HEK293T (cell line): ENCODE measurements around the gene EHBP1L1.

Experiments
- CTCF ChIA-PET: fragments of 350-600 bp; formaldehyde crosslinking; extraction: SDS; loops from one replicate; lab custom pipeline; 2021; ENCODE audit warnings: antibody characterized with exemption, inconsistent platforms; lab: Yijun Ruan, JAX
- POLR2A ChIA-PET: fragments of 350-600 bp; formaldehyde crosslinking; extraction: SDS; loops from one replicate; lab custom pipeline; 2020; ENCODE audit warnings: antibody characterized with exemption, inconsistent platforms; lab: Yijun Ruan, JAX
- DNase-seq: peaks from one replicate; pipeline ENCODE4 v3.0.0; 2012; ENCODE audit warnings: mixed read lengths; ENCODE audit errors: extremely low spot score
- ARNT ChIP-seq: fragments of 450-650 bp; IDR thresholded peaks from 2 replicates; pipeline ENCODE4 v1.6.1; 2017; ENCODE audit warnings: mild to moderate bottlenecking
- BHLHE40 ChIP-seq: fragments of 450-650 bp; IDR thresholded peaks from 2 replicates; pipeline ENCODE4 v1.6.1; 2016; ENCODE audit warnings: mild to moderate bottlenecking, moderate library complexity, borderline replicate concordance
- CTBP1 ChIP-seq: fragments of 450-650 bp; IDR thresholded peaks from 2 replicates; pipeline ENCODE4 v1.6.1; 2016; ENCODE audit warnings: borderline replicate concordance
- ELF4 ChIP-seq: fragments of 450-650 bp; IDR thresholded peaks from 2 replicates; pipeline ENCODE4 v1.6.1; 2017; ENCODE audit warnings: antibody characterized with exemption
- FOXA1 ChIP-seq: fragments of 450-650 bp; IDR thresholded peaks from 2 replicates; pipeline ENCODE4 v1.6.1; 2016; ENCODE audit warnings: mild to moderate bottlenecking
- FOXK2 ChIP-seq: fragments of 450-650 bp; IDR thresholded peaks from 2 replicates; pipeline ENCODE4 v1.6.1; 2016; ENCODE audit warnings: mild to moderate bottlenecking
- FOXM1 ChIP-seq: fragments of 450-650 bp; IDR thresholded peaks from 2 replicates; pipeline ENCODE4 v1.6.1; 2017; ENCODE audit warnings: mild to moderate bottlenecking, borderline replicate concordance
- HDGF ChIP-seq: fragments of 450-650 bp; IDR thresholded peaks from 2 replicates; pipeline ENCODE4 v1.6.1; 2017; ENCODE audit warnings: antibody characterized with exemption, borderline replicate concordance
- L3MBTL2 ChIP-seq: fragments of 450-650 bp; conservative IDR thresholded peaks from 2 replicates; pipeline ENCODE4 v1.6.1; 2016; ENCODE audit warnings: mild to moderate bottlenecking
- LEF1 ChIP-seq: fragments of 450-650 bp; IDR thresholded peaks from 2 replicates; pipeline ENCODE4 v1.6.1; 2017; ENCODE audit warnings: mild to moderate bottlenecking, borderline replicate concordance
- NFRKB ChIP-seq: fragments of 450-650 bp; IDR thresholded peaks from 2 replicates; pipeline ENCODE4 v1.6.1; 2016; ENCODE audit warnings: mild to moderate bottlenecking, moderate library complexity
- SP1 ChIP-seq: fragments of 450-650 bp; IDR thresholded peaks from 2 replicates; pipeline ENCODE4 v1.6.1; 2017
- SUZ12 ChIP-seq: fragments of 450-650 bp; IDR thresholded peaks from 2 replicates; pipeline ENCODE4 v1.6.1; 2016; ENCODE audit warnings: mild to moderate bottlenecking
- TARDBP ChIP-seq: fragments of 450-650 bp; IDR thresholded peaks from 2 replicates; pipeline ENCODE4 v1.6.1; 2016
- ZNF384 ChIP-seq: fragments of 450-650 bp; IDR thresholded peaks from 2 replicates; pipeline ENCODE4 v1.6.1; 2016
- TF ChIP-seq, protein P1 (sequence below): fragments of 450-650 bp; IDR thresholded peaks from 2 replicates; pipeline ENCODE4 v1.6.1; 2016

The EHBP1L1 gene

DNA sequence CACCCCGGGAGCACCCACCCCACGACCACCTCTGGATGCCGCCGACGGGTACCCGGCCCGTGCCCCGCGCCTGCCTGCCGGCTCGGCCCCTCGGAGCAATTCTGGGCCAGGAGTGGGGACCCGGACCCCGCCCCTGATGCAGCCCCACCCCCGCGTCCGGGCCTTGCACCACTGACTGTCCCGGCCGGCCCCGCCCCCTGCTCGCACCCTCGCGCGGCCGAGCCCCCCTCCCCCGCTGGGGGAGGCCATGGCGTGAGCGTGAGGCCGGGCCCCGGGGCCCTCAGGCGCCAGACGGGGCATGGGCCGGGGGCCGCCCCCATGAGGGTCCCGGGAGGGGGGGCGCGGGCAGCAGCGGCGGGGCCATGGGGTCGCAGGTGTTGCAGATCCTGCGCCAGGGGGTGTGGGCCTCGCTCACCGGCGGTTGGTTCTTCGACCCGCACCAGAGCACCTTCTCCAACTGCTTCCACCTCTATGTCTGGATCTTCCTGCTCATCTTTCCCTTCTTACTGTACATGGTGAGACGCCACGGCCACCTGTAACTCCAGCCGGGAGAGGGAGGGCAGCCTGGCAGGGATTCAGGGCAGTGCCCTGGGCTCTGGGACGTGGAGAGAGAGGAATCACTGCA lies 40.2 kb downstream of the EHBP1L1 start:
- TF ChIP-seq FOXK2 (no peak), ARNT (no peak), NFRKB (no peak), L3MBTL2 (no peak), FOXA1 (no peak), BHLHE40 (no peak)
- TF ChIP-seq, protein P1, sequence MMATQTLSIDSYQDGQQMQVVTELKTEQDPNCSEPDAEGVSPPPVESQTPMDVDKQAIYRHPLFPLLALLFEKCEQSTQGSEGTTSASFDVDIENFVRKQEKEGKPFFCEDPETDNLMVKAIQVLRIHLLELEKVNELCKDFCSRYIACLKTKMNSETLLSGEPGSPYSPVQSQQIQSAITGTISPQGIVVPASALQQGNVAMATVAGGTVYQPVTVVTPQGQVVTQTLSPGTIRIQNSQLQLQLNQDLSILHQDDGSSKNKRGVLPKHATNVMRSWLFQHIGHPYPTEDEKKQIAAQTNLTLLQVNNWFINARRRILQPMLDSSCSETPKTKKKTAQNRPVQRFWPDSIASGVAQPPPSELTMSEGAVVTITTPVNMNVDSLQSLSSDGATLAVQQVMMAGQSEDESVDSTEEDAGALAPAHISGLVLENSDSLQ = no peak
- peak; percentile 67 for DNase-seq
- ChIA-PET POLR2A (interaction anchor here (1.0 to 2.5 kb wide), 15 partner anchors 10 to 244 kb away, joined by 3 to 19 read pairs (median 6); partner anchors contain the start of genes FAM89B, KAT5, KCNK7 and MUS81), CTCF (no interaction called here)

DNA sequence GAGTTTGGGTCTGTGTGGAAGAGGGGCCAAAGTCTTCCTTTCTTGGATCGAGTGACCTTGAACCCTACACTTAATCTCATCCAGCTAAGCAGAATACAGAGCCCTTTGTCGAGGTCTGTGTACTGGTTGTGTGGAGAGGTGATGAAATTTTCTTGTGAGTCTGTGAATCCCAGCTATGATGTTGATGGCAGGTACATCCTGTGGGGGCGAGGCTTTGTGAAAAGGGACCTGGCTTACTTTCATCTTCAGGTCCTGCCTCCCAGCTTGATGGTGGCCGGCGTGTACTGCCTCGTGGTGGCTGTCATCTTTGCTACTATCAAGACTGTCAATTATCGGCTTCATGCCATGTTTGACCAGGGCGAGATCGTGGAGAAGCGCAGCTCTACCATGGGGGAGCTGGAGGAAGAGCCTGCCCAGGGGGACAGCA lies 40.7 kb downstream of the EHBP1L1 start:
- CTCF ChIA-PET = interaction anchor here (1.3 kb wide), 1 partner anchor 9 kb away, joined by 6 read pairs; no protein-coding TSS in a partner anchor
- no peak for DNase-seq
- TF ChIP-seq ARNT (no peak), NFRKB (no peak), ZNF384 (no peak), BHLHE40 (no peak), TARDBP (no peak), LEF1 (no peak), L3MBTL2 (no peak), ELF4 (no peak), HDGF (no peak), CTBP1 (no peak), FOXM1 (no peak), SP1 (no peak), SUZ12 (no peak), FOXA1 (no peak), FOXK2 (no peak)
- TF ChIP-seq, protein P1 = no peak
- POLR2A ChIA-PET = interaction anchor here (1.3 to 2.4 kb wide), 2 partner anchors 16 to 21 kb away, joined by 5 to 6 read pairs; partner anchors contain the start of gene SIPA1

DNA sequence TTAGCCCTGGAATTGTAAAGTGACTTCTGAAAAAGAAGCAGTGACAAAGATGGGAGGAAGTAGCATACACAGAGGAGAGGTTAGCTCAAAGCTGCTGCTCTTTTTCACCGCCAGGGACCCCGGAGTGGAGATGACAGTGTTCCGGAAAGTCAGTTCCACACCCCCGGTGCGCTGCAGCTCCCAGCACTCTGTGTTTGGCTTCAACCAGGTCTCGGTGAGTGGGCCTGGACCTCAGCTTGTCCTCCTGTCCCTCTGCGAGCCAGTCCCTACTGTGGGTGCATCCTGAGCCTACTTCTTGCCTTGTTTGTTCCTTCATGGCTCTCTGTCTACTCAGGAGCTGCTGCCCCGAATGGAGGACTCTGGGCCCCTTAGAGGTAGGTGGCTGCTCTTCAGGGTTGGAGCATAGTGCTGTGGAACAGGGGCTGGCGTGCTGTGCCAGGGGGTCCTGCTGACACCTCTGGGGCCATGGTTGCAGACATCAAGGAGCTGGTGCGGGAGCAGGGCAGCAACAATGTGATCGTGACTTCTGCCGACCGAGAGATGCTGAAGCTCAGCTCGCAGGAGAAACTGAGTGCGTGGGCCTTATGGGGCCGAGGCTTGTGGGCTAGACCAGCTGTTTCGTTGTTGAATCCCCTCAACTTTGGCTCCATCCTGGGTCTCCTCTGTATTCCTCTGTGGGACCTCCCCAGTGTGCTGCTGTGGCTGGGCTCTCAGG lies 41.4 kb downstream of the EHBP1L1 start:
- POLR2A ChIA-PET = interaction anchor here (0.8 to 2.4 kb wide), 4 partner anchors 16 to 47 kb away, joined by 3 to 6 read pairs (median 4); partner anchors contain the start of genes SIPA1 and ZNRD2
- no peak for DNase-seq
- TF ChIP-seq SUZ12 = no peak
- TF ChIP-seq LEF1 = no peak
- TF ChIP-seq HDGF = no peak
- no peak for TF ChIP-seq FOXK2
- no peak for TF ChIP-seq FOXM1
- TF ChIP-seq, protein P1 = no peak
- TF ChIP-seq FOXA1 = no peak
- no peak for TF ChIP-seq ARNT
- no peak for TF ChIP-seq BHLHE40
- CTCF ChIA-PET = interaction anchor here (1.3 kb wide), 1 partner anchor 9 kb away, joined by 6 read pairs; no protein-coding TSS in a partner anchor

DNA sequence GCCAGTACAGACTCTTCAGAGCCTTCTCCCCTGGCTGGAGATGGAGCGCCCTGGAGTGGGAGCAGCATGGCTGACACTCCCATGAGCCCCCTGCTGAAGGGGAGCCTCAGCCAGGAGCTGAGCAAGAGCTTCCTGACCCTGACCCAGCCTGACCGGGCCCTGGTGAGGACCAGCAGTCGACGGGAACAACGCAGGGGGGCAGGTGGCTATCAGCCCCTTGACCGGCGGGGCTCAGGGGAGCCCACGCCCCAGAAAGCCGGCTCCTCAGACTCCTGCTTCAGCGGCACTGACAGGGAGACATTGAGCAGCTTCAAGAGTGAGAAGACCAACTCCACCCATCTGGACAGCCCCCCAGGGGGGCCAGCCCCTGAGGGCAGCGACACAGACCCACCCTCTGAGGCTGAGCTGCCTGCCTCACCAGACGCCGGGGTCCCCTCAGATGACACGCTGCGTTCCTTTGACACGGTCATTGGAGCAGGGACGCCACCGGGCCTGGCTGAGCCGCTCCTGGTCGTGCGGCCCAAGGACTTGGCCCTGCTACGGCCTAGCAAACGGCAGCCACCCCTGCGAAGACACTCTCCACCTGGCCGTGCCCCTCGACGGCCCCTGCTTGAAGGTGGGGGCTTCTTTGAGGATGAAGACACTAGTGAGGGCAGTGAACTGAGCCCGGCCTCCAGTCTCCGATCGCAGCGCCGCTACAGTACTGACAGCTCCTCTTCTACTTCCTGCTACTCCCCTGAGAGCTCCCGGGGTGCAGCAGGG lies 42.3 kb downstream of the EHBP1L1 start:
- POLR2A ChIA-PET = interaction anchor here (1.0 to 2.4 kb wide), 4 partner anchors 15 to 48 kb away, joined by 3 to 6 read pairs (median 4); partner anchors contain the start of genes SIPA1 and ZNRD2
- TF ChIP-seq ARNT (no peak), FOXM1 (no peak), ZNF384 (no peak), TARDBP (no peak), ELF4 (no peak)
- CTCF ChIA-PET = interaction anchor here (0.7 to 1.3 kb wide), 2 partner anchors 8 to 20 kb away, joined by 3 to 6 read pairs; partner anchors contain the start of gene SIPA1
- DNase-seq = no peak

DNA sequence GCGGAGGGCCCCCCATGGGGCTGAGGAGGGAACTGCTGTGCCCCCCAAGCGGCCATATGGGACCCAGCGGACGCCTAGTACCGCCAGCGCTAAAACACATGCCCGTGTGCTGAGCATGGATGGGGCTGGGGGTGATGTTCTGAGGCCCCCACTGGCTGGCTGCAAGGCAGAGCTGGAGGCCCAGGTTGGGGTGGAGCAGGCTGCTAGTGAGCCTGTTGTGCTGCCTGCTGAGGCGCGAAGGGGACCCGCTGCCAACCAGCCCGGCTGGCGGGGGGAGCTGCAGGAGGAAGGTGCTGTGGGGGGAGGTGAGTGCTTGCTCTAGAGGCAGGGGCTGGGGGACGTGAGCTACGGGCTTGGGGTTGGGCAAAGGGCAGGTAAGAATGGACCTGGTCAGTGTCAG lies 42.9 kb downstream of the EHBP1L1 start:
- ChIA-PET CTCF (interaction anchor here (0.7 kb wide), 1 partner anchor 19 kb away, joined by 3 read pairs; the partner anchor contains the start of gene SIPA1), POLR2A (interaction anchor here (1.5 kb wide), 1 partner anchor 19 kb away, joined by 4 read pairs; the partner anchor contains the start of gene SIPA1)
- no peak for DNase-seq
- TF ChIP-seq NFRKB (no peak), ARNT (no peak), FOXM1 (no peak), SUZ12 (no peak), FOXA1 (no peak), SP1 (no peak), L3MBTL2 (no peak)
